ENCODE data around the gene YPEL2.

DNA sequence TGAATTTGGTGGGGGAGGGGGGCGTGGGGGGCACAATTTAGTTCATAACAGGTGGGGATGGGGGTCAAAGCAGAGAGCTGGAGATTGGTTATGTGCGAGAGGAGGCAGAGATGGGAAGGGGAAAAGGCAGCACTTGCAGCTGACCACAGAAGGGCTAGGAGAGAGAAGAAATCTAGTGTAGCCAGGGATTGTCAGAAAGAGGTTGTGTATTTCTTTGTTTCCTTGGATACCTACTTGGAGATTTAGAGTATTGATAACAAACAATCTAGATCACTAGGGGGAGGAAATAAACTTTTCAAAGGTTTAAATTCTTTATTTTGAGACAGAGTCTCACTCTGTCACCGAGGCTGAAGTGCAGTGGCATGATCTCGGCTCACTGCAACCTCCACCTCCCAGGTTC is 47.1 kb upstream of the YPEL2 start:
- no peak for TF ChIP-seq EZH2 (IDR thresholded peaks at IDR 0.05)
- TF ChIP-seq POLR2A (IDR thresholded peaks at IDR 0.05; ENCODE audit: borderline replicate concordance, extremely low read depth, insufficient read depth, insufficient read length) = no peak

All from HCT116 (cell line).